NCI-H2196 (cell line): ENCODE data around the gene TEX36.
"Not testable (repeated sequence)": the region's sequence is repeated elsewhere in the genome, so short reads cannot be mapped to it uniquely, and the experiment has no call there.

Source experiments
- DNase-seq: peaks from one replicate; lab custom pipeline; 2025; ENCODE audit not compliant: unreplicated experiment; lab: John Stamatoyannopoulos, UW

Gene TEX36

GRCh38 chr10:125692601-125693523 is 9.9 kb upstream of the TEX36 start:
- DNase-seq = no peak

GRCh38 chr10:125692196-125692595 is 9.2 kb upstream of the TEX36 start:
- DNase-seq = no peak

- no peak for DNase-seq
These were observed 8.4 kb upstream of the TEX36 start for GRCh38 chr10:125691160-125691981.

GRCh38 chr10:125689955-125690569 is 7.1 kb upstream of the TEX36 start:
- DNase-seq = peak; percentile 11

- no peak for DNase-seq
These were observed 4.7 kb upstream of the TEX36 start for GRCh38 chr10:125687507-125688185.

- DNase-seq = no peak
These were observed 1.6 kb upstream of the TEX36 start for GRCh38 chr10:125684581-125684980.

GRCh38 chr10:125683821-125684220 is 858 bp upstream of the TEX36 start:
- DNase-seq = no peak

GRCh38 chr10:125679436-125679835 is 3.5 kb downstream of the TEX36 start:
- DNase-seq = no peak

GRCh38 chr10:125672884-125673283 is 10.1 kb downstream of the TEX36 start:
- DNase-seq = no peak

GRCh38 chr10:125662584-125662983 is 20.4 kb downstream of the TEX36 start:
- DNase-seq = no peak

- DNase-seq = peak; percentile 30
These were observed 20.9 kb downstream of the TEX36 start for GRCh38 chr10:125661941-125662515.

- no peak for DNase-seq
These were observed 21.5 kb downstream of the TEX36 start for GRCh38 chr10:125661431-125661940.

GRCh38 chr10:125659071-125659470 is 23.9 kb downstream of the TEX36 start:
- DNase-seq = no peak

GRCh38 chr10:125656523-125656922 is 26.4 kb downstream of the TEX36 start:
- no peak for DNase-seq

GRCh38 chr10:125653113-125653512 is 29.9 kb downstream of the TEX36 start:
- not testable (repeated sequence) for DNase-seq

- no peak for DNase-seq
These were observed 36.7 kb downstream of the TEX36 start for GRCh38 chr10:125646311-125646710.

GRCh38 chr10:125641398-125641797 is 41.6 kb downstream of the TEX36 start:
- DNase-seq = no peak

- DNase-seq = no peak
These were observed 42.3 kb downstream of the TEX36 start for GRCh38 chr10:125640653-125641052.

GRCh38 chr10:125639846-125640245 is 43.1 kb downstream of the TEX36 start:
- DNase-seq = no peak

- DNase-seq = no peak
These were observed 44.4 kb downstream of the TEX36 start for GRCh38 chr10:125638555-125638954.
